Fibroblast of the aortic adventitia (primary cell): ENCODE results near the gene TMEFF1. TPM values are rescaled to one million over a fixed set of nuclear protein-coding genes. Genes with fewer than 3 reads are reported as not detected.
A peak's percentile ranks its signal among the peaks of the same experiment; 100 is the strongest.

Experiments
- DNase-seq: peaks from one replicate; pipeline ENCODE4 v3.0.0-alpha.2; 2010; ENCODE audit warnings: low read depth
- H3K4me3 ChIP-seq: 2 replicates; pipeline ENCODE4 v1.5.1; 2011; ENCODE audit warnings: low read depth, mild to moderate bottlenecking, control low read depth, low read length, moderate library complexity
- total RNA-seq: library from RNA; depleted of rRNA; stranded (reverse); fragments of >200 nt; gene quantifications from 2 replicates; pipeline ENCODE4 v1.2.3, GENCODE V29; 2012; ENCODE audit warnings: low replicate concordance
- TF ChIP-seq, protein P1 (sequence below): IDR thresholded peaks from 2 replicates; pipeline ENCODE4 v1.5.1; 2011; ENCODE audit warnings: mild to moderate bottlenecking, low read length, control low read depth, inconsistent platforms; ENCODE audit not compliant: insufficient read depth

The TMEFF1 gene
- total RNA-seq, 1 donor, result 1.3 TPM

DNA sequence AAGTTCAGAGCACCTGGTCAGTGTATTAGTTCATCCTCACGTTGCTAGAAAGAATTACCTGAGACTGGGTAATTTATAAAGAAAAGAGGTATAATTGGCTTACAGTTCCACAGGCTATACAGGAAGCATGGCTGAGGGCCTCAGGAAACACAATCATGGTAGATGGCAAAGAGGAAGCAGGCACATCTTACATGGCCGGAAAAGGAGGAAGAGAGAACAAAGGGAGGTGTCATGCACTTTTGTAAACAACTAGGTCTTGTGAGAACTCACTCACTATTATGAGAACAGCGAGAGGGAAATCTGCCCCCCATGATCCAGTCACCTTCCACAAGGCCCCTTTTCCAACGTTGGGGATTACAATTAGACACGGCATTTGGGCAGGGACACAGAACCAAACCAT is 76.1 kb downstream of the TMEFF1 start:
- TF ChIP-seq, protein P1, sequence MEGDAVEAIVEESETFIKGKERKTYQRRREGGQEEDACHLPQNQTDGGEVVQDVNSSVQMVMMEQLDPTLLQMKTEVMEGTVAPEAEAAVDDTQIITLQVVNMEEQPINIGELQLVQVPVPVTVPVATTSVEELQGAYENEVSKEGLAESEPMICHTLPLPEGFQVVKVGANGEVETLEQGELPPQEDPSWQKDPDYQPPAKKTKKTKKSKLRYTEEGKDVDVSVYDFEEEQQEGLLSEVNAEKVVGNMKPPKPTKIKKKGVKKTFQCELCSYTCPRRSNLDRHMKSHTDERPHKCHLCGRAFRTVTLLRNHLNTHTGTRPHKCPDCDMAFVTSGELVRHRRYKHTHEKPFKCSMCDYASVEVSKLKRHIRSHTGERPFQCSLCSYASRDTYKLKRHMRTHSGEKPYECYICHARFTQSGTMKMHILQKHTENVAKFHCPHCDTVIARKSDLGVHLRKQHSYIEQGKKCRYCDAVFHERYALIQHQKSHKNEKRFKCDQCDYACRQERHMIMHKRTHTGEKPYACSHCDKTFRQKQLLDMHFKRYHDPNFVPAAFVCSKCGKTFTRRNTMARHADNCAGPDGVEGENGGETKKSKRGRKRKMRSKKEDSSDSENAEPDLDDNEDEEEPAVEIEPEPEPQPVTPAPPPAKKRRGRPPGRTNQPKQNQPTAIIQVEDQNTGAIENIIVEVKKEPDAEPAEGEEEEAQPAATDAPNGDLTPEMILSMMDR, result no peak
- no peak for DNase-seq
- H3K4me3 ChIP-seq, result no peak overlapping the region

DNA sequence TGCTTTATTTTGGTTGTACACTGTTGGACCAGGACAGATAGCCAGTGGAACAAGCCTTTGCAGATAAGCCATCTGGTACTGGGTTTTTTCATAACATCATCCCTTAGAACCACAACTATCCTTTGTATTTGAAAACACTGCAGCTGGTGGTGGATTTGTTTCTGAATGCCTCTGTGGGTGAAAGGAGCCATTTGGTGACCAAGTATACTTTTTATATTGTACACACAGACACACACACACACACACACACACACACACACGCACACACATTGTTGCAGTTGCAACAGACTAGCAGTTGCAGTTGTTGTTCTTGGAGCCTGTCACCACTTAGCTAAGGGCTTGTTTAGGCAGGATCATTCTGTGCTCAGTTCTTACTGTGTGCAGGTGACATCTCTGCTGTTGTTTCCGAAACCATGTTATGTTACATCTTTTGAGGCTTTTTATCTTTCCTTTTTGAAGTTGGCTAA is 82.0 kb downstream of the TMEFF1 start:
- TF ChIP-seq, protein P1, result no peak
- H3K4me3 ChIP-seq, result no peak overlapping the region
- peak; percentile 45 for DNase-seq

DNA sequence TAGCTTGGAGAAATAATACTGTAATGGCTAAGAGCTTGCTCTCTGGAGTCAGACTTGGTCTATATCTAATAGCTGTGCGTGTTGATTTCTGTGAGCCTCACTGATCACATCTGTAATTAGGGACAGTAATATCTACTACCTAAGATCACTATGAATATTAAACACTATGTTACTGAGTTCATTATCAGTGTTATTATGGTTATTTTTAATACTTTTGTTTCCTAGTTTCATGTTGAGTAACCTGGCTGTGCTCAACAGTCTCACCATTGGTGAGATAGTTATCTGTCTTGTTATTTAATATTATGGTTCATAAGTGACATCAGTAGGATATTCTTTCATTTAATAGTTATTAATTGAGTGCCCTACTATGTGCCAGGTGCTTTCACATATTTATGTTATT is 82.5 kb downstream of the TMEFF1 start:
- TF ChIP-seq, protein P1, result no peak
- H3K4me3 ChIP-seq, result no peak overlapping the region
- no peak for DNase-seq

DNA sequence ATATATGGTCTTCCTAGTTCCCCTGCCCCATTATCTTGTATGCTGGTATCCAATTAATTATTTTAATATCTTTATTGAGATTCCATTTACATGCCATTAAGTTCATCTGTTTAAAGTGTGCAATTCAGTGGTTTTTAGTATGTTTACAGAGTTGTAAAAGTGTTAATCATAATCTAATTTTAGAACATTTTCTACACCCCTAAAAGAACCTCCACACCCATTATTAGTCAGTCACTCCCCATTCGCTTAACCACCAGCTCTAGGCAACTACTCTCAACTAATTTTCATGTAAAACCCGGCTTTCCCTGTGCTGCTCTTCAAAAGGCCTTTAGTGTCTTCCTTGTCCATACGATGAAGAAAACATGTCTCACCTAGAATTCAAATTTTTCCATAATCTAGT is 84.1 kb downstream of the TMEFF1 start:
- H3K4me3 ChIP-seq, result no peak overlapping the region
- TF ChIP-seq, protein P1, result no peak
- no peak for DNase-seq

DNA sequence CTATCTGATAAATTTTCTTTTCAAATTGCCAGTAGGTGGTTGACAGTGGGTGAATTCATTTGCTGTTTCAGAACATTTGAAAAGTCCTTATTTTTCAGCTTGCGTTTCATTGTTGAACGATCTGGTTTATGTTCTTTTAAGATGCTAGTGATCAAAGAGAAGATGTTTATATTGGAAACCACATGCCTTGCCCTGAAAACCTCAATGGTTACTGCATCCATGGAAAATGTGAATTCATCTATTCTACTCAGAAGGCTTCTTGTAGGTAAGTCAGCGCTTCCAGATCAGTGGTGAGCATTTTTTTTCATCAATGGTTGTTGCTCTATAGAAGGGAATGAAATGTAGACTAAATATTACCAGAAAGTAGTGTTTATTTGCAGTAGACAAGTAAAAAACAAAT is 88.3 kb downstream of the TMEFF1 start:
- TF ChIP-seq, protein P1, result no peak
- DNase-seq, result no peak
- H3K4me3 ChIP-seq, result no peak overlapping the region

DNA sequence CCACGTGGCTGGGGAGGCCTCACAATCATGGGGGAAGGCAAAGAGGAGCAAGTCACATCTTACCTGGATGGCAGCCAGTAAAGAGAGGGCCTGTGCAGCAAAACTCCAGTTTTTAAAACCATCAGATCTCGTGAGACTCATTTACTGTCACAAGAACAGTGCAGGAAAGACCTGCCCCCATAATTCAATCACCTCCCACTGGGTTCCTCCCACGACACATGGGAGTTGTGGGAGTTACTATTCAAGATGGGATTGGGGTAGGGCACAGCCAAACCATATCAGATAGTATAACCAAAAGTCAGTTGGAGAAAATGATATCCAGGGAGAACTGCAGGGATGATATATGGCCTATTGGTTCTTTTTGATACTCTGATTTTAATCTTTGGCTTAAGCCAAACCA is 94.9 kb downstream of the TMEFF1 start:
- TF ChIP-seq, protein P1, result no peak
- no peak for DNase-seq

DNA sequence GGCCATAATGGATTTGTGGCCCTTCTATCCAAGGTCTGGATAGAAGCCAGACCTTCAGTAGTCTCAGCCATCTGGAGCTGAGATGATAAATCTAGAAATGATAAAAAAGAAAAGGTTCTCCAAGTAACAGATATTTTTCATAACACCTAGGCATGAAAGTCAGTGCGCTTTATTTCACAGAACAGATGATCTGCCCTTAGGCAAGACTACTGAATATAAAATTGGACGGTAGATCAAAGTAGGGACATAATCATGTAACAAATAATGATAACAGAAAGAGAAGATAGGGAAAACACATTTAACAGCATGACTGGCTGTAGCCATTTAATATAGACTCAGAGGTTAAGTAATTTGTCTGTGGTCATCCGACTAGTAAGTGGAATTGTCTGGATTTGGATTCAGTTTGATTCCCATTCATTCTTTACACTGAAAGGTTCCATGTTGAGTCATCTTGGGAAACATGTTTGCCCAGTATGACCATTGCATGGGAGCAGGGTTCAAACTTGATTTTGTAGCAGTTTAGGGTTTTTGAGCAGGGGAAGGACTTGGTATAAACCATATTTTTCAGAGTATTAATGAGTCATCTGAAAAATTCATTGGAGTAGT is 100.8 kb downstream of the TMEFF1 start:
- no peak overlapping the region for H3K4me3 ChIP-seq
- TF ChIP-seq, protein P1, result no peak
- DNase-seq, result no peak

More for the DNA sequence above, 94.9 kb downstream of the TMEFF1 start:
- no peak overlapping the region for H3K4me3 ChIP-seq
